Measurements from ENCODE around the gene ATG13. TPM values are rescaled to one million over a fixed set of nuclear protein-coding genes. Genes with fewer than 3 reads are reported as not detected.

ATG13 gene
- total and polyA plus RNA-seq, 2 of the 8 experiments (the other 6 are each of a cell fraction or from before 2014, with no cell fraction given) = 65.0 to 77.4 TPM

GRCh38 chr11:46603704-46604308, 13.5 kb upstream of the ATG13 start:
- Histone ChIP-seq H3K18ac (ENCODE audit: extremely low read depth, low read length) (no peak overlapping the region), H2BK120ac (replicated peaks; ENCODE audit: low read depth, low read length) (no peak overlapping the region), H3K4me3 (ENCODE audit: extremely low read depth in 1 of 4, insufficient read depth in 2 of 4, low read depth in 3 of 4, low read length in 4 of 4) (no peak overlapping the region), H3K4me2 (ENCODE audit: insufficient read depth in 1 of 2, low read depth in 2 of 2, low read length in 2 of 2) (no peak overlapping the region), H2BK5ac (ENCODE audit: low read depth, low read length) (no peak overlapping the region), H3K23me2 (ENCODE audit: low read depth, low read length) (no peaks in the 10 kb centered on the region), H3K36me3 (ENCODE audit: control insufficient read depth in 2 of 4, insufficient read depth in 4 of 4, low read length in 3 of 4) (no peaks in the 10 kb centered on the region), H4K5ac (ENCODE audit: insufficient read length, low read depth, low read length) (no peak overlapping the region), H3K9me3 (ENCODE audit: insufficient read depth in 2 of 2, low read depth in 1 of 2, low read length in 1 of 2) (no peaks in the 10 kb centered on the region), H3K79me2 (ENCODE audit: control insufficient read depth in 1 of 2, insufficient read depth in 2 of 2, low read length in 2 of 2) (no peaks in the 10 kb centered on the region), H4K20me1 (replicated peaks in 1 of 2; ENCODE audit: control insufficient read depth in 1 of 2, insufficient read depth in 2 of 2, low read length in 2 of 2) (no peaks in the 10 kb centered on the region), H3K4me1 (replicated peaks in 1 of 4; ENCODE audit: control insufficient read depth in 3 of 4, insufficient read depth in 4 of 4, low read length in 3 of 4) (no peaks in the 10 kb centered on the region), H2AFZ (ENCODE audit: low read length) (no peak overlapping the region), H3K4ac (replicated peaks; ENCODE audit: insufficient read length, low read depth, low read length) (no peak overlapping the region), H3K56ac (replicated peaks; ENCODE audit: insufficient read length, low read depth, low read length) (no peak overlapping the region), H3K27ac (ENCODE audit: low read depth, low read length) (no peak overlapping the region), H3K23ac (ENCODE audit: insufficient read length) (no peak overlapping the region), H3K9ac (replicated peaks in 1 of 4; ENCODE audit: extremely low read depth in 1 of 4, low read depth in 3 of 4, low read length in 3 of 4) (no peak overlapping the region), H3K14ac (ENCODE audit: insufficient read length) (no peak overlapping the region), H4K91ac (replicated peaks; ENCODE audit: insufficient read length, low read length) (no peak overlapping the region), H3K79me1 (ENCODE audit: low read depth, low read length) (no peaks in the 10 kb centered on the region), H2AK5ac (ENCODE audit: low read depth, low read length) (no peak overlapping the region), H3K27me3 (replicated peaks in 1 of 4; ENCODE audit: control insufficient read depth in 3 of 4, extremely low read depth in 1 of 4, insufficient read depth in 3 of 4, low read length in 3 of 4) (no peaks in the 10 kb centered on the region), H2BK15ac (ENCODE audit: low read length) (no peak overlapping the region), H2BK20ac (ENCODE audit: low read length) (no peak overlapping the region), H4K8ac (ENCODE audit: extremely low read depth, insufficient read depth, low read length) (no peak overlapping the region), H2BK12ac (ENCODE audit: low read depth, low read length) (no peak overlapping the region)
- CTCF ChIA-PET (ENCODE audit: partially characterized antibody) = no interaction called here
- POLR2A ChIA-PET (ENCODE audit: partially characterized antibody) = interaction anchor here (1.0 kb wide), 1 partner anchor 10 kb away, joined by 3 read pairs; the partner anchor contains the start of gene AMBRA1
- TF ChIP-seq CTCF (IDR thresholded peaks at IDR 0.05; ENCODE audit: control extremely low read depth in 1 of 3, insufficient read depth in 1 of 3, low read depth in 1 of 3, low read length in 3 of 3) (no peak), MAX (IDR thresholded peaks at IDR 0.05) (no peak), RXRA (IDR thresholded peaks at IDR 0.05; ENCODE audit: insufficient read depth, low read depth, low read length) (no peak), SIRT6 (IDR thresholded peaks at IDR 0.05; ENCODE audit: low read length) (no peak), TAF7 (optimal IDR thresholded peaks at IDR 0.05; ENCODE audit: borderline replicate concordance, low read depth, low read length) (no peak), TBP (IDR thresholded peaks at IDR 0.05; ENCODE audit: low read depth, low read length) (no peak)
- FAIRE-seq (no peak), DNase-seq (ENCODE audit: low read depth in 1 of 2, low spot score in 2 of 2) (no peak)
- WGBS, 2 experiments (ENCODE audit: extremely low coverage in 1 of 2, insufficient coverage in 1 of 2, insufficient read length in 1 of 2, insufficient replicate concordance in 2 of 2, low coverage in 1 of 2, low lambda C conversion rate in 2 of 2, missing lambda C conversion rate in 1 of 2) = 92% methylated on average over 15 of the region's 15 CpGs; no CpG with 5 or more reads in 1 of the 2 experiments

All from H1 (cell line).